Hepatocyte (in vitro differentiated cells): ENCODE data around the gene SRP68. TPM values are rescaled to one million over a fixed set of nuclear protein-coding genes. Genes with fewer than 3 reads are reported as not detected.

ENCODE experiments used
- DNase-seq: peaks from one replicate; pipeline ENCODE4 v3.0.0-alpha.2; 2016; ENCODE audit warnings: low spot score
- H2AFZ ChIP-seq: fragments of 200-600 bp; sonication (generic); 2 replicates; pipeline ENCODE4 v1.6.0; 2016; ENCODE audit warnings: antibody characterized with exemption, mild to moderate bottlenecking
- H3K27ac ChIP-seq: fragments of 200-600 bp; sonication (generic); 2 replicates; pipeline ENCODE4 v1.5.1; 2016; ENCODE audit warnings: mild to moderate bottlenecking
- H3K27me3 ChIP-seq: fragments of 200-600 bp; sonication (generic); 2 replicates; pipeline ENCODE4 v1.6.1; 2016
- H3K36me3 ChIP-seq: fragments of 200-600 bp; sonication (generic); replicated peaks from 2 replicates; pipeline ENCODE4 v1.5.1; 2016; ENCODE audit warnings: low read depth; ENCODE audit not compliant: insufficient read depth
- H3K4me1 ChIP-seq: fragments of 200-600 bp; sonication (generic); 2 replicates; pipeline ENCODE4 v1.5.1; 2016; ENCODE audit warnings: mild to moderate bottlenecking, moderate library complexity; ENCODE audit not compliant: insufficient read depth
- H3K4me2 ChIP-seq: fragments of 200-600 bp; sonication (generic); 2 replicates; pipeline ENCODE4 v1.6.0; 2016
- H3K4me3 ChIP-seq: fragments of 200-600 bp; sonication (generic); 2 replicates; pipeline ENCODE4 v1.5.1; 2016; ENCODE audit warnings: mild to moderate bottlenecking
- H3K79me2 ChIP-seq: fragments of 200-600 bp; sonication (generic); 2 replicates; pipeline ENCODE4 v1.6.0; 2017; ENCODE audit warnings: mild to moderate bottlenecking
- H3K9me2 ChIP-seq: fragments of 200-600 bp; sonication (generic); replicated peaks from 2 replicates; pipeline ENCODE4 v1.6.0; 2017; ENCODE audit warnings: mild to moderate bottlenecking; ENCODE audit not compliant: insufficient read depth
- H3K9me3 ChIP-seq: fragments of 200-600 bp; sonication (generic); 2 replicates; pipeline ENCODE4 v1.5.1; 2016; ENCODE audit warnings: low read depth, mild to moderate bottlenecking
- H4K20me1 ChIP-seq: fragments of 200-600 bp; sonication (generic); 2 replicates; pipeline ENCODE4 v1.6.0; 2016; ENCODE audit warnings: mild to moderate bottlenecking; ENCODE audit not compliant: insufficient read depth, poor library complexity, severe bottlenecking
- CTCF ChIP-seq: fragments of 200-600 bp; sonication (generic); IDR thresholded peaks from 2 replicates; pipeline ENCODE4 v1.5.1; 2016; ENCODE audit warnings: antibody characterized with exemption, mild to moderate bottlenecking; ENCODE audit not compliant: poor library complexity
- EZH2 ChIP-seq: fragments of 200-600 bp; sonication (generic); IDR thresholded peaks from 2 replicates; pipeline ENCODE4 v1.6.1; 2016; ENCODE audit warnings: antibody characterized with exemption, mild to moderate bottlenecking, borderline replicate concordance
- EZH2phosphoT487 ChIP-seq: fragments of 200-600 bp; sonication (generic); IDR thresholded peaks from one replicate; pipeline ENCODE4 v1.6.1; 2018; ENCODE audit warnings: antibody characterized with exemption, mild to moderate bottlenecking, low read depth, moderate library complexity; ENCODE audit not compliant: unreplicated experiment, severe bottlenecking
- WGBS: methylation state at CpG from one replicate; pipeline ENCODE4 v1.1.6; 2016; ENCODE audit warnings: low lambda C conversion rate; ENCODE audit errors: missing lambda C conversion rate; 5-methylcytosine and 5-hydroxymethylcytosine counted together
- polyA plus RNA-seq: library from polyadenylated mRNA; unstranded; fragments of >200 nt; fragmentation: Nextera tagmentation; extraction: Ambion mirVana; gene quantifications from 2 replicates; pipeline ENCODE4 v1.2.1, GENCODE V29; 2016
- total RNA-seq: library from RNA; depleted of rRNA; stranded (reverse); fragments of >200 nt; gene quantifications from 2 replicates; pipeline ENCODE4 v1.2.3, GENCODE V29; 2014

SRP68 gene
- total and polyA plus RNA-seq, 2 experiments from 2014 or later, result 41.2 to 70.1 TPM

- DNase-seq, result no peak
- H4K20me1 ChIP-seq, result no peaks in the 10 kb centered on the region
- H3K9me2 ChIP-seq, result no peaks in the 10 kb centered on the region
- H3K27ac ChIP-seq, result no peak overlapping the region
- H3K79me2 ChIP-seq, result no peaks in the 10 kb centered on the region
- no peaks in the 10 kb centered on the region for H3K9me3 ChIP-seq
- H3K27me3 ChIP-seq, result no peaks in the 10 kb centered on the region
- no peak for TF ChIP-seq EZH2
- no peak for TF ChIP-seq EZH2phosphoT487
- no peak for TF ChIP-seq CTCF
- WGBS, result 88% methylated on average over 21 of the region's 23 CpGs
- no peaks in the 10 kb centered on the region for H3K36me3 ChIP-seq
- no peak overlapping the region for H3K4me3 ChIP-seq
- no peaks in the 10 kb centered on the region for H3K4me1 ChIP-seq
- H2AFZ ChIP-seq, result no peak overlapping the region
- no peak overlapping the region for H3K4me2 ChIP-seq
Measured at GRCh38 chr17:76091526-76092286, 19.4 kb upstream of the SRP68 start.

DNA sequence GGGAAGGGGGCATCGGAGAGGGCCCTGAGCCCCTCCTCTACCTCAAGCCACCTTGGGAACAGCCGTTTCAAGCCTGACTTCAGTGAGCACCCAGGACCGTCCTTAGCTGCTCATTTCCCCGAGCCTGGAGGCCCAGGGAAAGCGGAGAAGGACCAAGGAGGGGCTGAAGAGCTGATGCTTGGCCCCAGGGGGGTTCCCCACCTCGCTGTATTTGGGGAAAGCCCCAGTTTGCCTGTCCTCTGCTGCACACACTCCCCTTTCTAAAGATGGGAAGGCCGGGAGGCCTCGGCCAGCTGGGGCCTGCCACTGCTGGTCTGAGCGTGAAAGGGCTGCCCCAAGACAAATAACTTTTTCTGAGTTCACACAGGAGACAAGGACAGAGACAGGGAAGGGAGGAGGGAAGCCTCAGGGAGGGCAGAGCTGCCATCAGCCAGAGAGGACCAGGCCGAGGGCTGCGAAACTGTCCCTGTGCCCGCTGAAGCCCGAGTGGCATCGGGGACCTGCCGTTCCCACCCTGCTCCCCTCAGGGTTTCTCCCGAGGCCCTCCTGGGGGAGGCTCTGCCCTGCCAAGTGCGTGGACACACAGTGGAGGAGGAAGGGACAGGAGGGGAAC is 18.3 kb upstream of the SRP68 start:
- no peaks in the 10 kb centered on the region for H3K9me2 ChIP-seq
- H3K4me2 ChIP-seq, result no peak overlapping the region
- H3K36me3 ChIP-seq, result no peaks in the 10 kb centered on the region
- no peaks in the 10 kb centered on the region for H3K27me3 ChIP-seq
- H3K4me3 ChIP-seq, result no peak overlapping the region
- DNase-seq, result no peak
- H3K27ac ChIP-seq, result no peak overlapping the region
- 95% methylated on average over 16 of the region's 17 CpGs for WGBS
- no peak overlapping the region for H2AFZ ChIP-seq
- H3K79me2 ChIP-seq, result no peaks in the 10 kb centered on the region
- no peaks in the 10 kb centered on the region for H3K4me1 ChIP-seq
- no peaks in the 10 kb centered on the region for H4K20me1 ChIP-seq
- TF ChIP-seq CTCF (no peak), EZH2 (no peak), EZH2phosphoT487 (no peak)
- no peaks in the 10 kb centered on the region for H3K9me3 ChIP-seq

DNA sequence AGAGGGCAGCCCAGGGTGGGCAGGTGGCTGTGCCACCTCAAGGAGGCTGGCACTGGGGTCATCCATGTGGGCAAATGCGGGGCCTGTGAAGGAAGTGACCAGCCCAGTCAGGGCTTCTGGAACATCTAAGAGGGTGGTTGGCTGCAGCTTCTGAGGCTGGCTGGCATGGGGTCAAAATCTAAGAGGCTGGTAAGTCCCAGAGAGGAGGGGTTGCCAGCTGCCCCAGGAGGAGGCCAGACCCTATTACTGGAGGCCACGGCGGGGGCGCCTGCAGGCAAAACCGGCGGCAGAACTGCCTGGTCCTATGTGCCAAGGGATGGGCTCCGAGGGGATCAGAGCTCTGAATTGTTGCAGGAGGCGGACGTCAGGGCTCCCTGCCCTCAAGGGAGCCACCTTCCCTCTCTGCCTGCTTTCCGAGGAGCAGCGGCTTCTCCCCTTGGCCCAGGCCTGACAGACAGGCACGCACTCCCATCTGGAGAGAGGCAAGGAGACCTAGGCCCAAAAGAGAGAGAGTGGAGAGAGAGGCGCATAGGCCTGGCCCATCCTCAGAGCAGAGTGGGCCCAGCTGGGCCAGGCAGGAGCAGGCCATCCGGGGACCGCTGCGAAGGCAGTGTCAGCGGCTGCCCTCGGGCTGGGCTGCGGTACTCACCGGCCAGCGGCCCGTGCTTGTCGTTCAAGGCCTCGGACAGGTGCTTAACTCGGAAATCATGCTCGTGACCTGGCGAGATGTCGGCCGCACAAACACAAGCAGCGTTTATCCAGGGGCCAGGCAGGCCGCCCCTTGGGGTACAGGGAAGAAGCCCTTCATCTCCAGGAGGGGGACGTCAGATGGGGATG is 17.6 kb upstream of the SRP68 start:
- no peak for DNase-seq
- no peaks in the 10 kb centered on the region for H3K36me3 ChIP-seq
- 96% methylated on average over 32 of the region's 32 CpGs for WGBS

More for the DNA sequence above, 17.6 kb upstream of the SRP68 start:
- Histone ChIP-seq H3K27ac (no peak overlapping the region), H3K4me1 (no peaks in the 10 kb centered on the region), H2AFZ (no peak overlapping the region), H3K4me3 (no peak overlapping the region), H3K27me3 (no peaks in the 10 kb centered on the region), H3K9me3 (no peaks in the 10 kb centered on the region), H3K9me2 (no peaks in the 10 kb centered on the region), H3K79me2 (no peaks in the 10 kb centered on the region), H4K20me1 (no peaks in the 10 kb centered on the region), H3K4me2 (no peak overlapping the region)
- TF ChIP-seq CTCF (no peak), EZH2 (no peak), EZH2phosphoT487 (no peak)
